ENCODE results near the gene UBR3. TPM values are rescaled to one million over a fixed set of nuclear protein-coding genes. Genes with fewer than 3 reads are reported as not detected.

Gene UBR3, protein sequence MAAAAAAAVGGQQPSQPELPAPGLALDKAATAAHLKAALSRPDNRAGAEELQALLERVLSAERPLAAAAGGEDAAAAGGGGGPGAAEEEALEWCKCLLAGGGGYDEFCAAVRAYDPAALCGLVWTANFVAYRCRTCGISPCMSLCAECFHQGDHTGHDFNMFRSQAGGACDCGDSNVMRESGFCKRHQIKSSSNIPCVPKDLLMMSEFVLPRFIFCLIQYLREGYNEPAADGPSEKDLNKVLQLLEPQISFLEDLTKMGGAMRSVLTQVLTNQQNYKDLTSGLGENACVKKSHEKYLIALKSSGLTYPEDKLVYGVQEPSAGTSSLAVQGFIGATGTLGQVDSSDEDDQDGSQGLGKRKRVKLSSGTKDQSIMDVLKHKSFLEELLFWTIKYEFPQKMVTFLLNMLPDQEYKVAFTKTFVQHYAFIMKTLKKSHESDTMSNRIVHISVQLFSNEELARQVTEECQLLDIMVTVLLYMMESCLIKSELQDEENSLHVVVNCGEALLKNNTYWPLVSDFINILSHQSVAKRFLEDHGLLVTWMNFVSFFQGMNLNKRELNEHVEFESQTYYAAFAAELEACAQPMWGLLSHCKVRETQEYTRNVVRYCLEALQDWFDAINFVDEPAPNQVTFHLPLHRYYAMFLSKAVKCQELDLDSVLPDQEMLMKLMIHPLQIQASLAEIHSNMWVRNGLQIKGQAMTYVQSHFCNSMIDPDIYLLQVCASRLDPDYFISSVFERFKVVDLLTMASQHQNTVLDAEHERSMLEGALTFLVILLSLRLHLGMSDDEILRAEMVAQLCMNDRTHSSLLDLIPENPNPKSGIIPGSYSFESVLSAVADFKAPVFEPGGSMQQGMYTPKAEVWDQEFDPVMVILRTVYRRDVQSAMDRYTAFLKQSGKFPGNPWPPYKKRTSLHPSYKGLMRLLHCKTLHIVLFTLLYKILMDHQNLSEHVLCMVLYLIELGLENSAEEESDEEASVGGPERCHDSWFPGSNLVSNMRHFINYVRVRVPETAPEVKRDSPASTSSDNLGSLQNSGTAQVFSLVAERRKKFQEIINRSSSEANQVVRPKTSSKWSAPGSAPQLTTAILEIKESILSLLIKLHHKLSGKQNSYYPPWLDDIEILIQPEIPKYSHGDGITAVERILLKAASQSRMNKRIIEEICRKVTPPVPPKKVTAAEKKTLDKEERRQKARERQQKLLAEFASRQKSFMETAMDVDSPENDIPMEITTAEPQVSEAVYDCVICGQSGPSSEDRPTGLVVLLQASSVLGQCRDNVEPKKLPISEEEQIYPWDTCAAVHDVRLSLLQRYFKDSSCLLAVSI (N-terminal part only)
- total RNA-seq (2022; extraction: Qiagen RNA extraction), result 8.0 to 9.6 TPM (median 9.1 TPM) in 5 replicates

DNA sequence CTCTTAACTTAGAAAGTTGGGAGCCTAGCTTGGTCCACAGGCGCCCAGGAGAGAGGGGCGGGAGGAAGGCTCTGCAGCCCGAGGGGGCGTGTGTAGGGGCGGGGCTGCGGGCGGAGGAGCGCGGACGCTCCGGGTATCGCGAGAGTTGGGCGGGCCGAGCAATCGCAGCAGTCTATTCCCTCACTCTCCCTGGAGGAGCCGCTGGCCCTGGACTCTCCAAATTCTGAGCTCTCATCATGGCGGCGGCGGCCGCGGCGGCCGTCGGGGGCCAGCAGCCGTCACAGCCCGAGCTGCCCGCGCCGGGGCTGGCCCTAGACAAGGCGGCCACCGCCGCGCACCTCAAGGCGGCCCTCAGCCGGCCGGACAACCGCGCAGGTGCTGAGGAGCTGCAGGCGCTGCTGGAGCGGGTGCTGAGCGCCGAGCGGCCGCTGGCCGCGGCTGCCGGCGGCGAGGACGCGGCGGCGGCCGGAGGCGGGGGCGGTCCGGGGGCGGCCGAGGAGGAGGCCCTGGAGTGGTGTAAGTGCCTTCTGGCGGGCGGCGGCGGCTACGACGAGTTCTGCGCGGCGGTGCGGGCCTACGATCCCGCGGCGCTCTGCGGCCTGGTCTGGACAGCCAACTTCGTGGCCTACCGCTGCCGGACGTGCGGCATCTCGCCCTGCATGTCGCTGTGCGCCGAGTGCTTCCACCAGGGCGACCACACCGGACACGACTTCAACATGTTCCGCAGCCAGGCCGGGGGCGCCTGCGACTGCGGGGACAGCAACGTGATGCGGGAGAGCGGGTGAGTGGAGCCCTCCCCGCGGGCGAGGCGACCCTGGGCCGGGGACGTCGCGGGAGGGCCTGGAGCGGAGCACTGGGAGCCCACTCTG is at the start of gene UBR3:
Gene UBR3, plus strand, starts transcription at position 183 of the 869 bp plus-strand sequence. Its CDS starts 54 bp downstream, at position 237.

DNA sequence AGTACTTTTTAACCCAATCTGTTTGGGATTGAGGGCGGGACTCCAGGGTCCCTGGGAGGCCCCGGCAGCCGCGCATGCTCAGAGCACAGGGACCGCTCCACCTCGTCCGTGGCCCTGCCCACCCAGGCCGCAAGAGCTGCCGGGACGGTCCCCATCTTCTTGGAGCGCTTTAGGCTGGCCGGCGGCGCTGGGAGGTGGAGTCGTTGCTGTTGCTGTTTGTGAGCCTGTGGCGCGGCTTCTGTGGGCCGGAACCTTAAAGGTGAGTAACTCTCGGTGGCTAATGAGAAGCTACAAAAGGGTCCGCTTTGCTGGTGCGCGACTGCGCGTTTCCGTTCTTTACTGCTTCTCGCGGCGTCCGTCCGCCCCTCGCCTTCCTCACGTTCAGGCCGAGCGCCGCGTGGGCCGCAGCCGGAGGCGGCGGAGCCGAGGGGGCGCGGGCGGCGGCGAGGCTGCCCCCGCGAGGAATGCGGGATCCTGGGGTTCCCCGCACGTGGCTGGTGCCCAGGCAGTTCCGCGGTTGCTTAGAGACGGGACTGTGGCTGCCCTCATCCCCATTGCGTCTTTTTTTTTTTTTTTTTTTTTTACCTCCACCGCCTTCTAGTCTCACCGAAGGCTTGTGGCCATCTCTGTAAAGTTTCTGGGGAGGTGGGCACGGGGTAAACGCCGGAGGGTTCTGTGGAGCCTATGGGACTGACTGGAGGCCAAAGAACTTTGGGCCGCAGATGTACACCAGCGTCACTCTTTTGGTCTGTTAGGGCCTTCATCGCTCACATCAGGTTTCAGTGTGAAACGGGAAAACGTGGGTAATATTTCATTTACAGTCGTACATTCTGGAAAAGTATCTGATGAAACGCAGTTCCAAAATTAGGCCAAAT is 28.3 kb upstream of the UBR3 start, which contains the start of gene SSB:
Gene SSB, plus strand, starts transcription at position 154 of the 875 bp plus-strand sequence. CDS start 2,090 bp downstream, outside the sequence.

DNA sequence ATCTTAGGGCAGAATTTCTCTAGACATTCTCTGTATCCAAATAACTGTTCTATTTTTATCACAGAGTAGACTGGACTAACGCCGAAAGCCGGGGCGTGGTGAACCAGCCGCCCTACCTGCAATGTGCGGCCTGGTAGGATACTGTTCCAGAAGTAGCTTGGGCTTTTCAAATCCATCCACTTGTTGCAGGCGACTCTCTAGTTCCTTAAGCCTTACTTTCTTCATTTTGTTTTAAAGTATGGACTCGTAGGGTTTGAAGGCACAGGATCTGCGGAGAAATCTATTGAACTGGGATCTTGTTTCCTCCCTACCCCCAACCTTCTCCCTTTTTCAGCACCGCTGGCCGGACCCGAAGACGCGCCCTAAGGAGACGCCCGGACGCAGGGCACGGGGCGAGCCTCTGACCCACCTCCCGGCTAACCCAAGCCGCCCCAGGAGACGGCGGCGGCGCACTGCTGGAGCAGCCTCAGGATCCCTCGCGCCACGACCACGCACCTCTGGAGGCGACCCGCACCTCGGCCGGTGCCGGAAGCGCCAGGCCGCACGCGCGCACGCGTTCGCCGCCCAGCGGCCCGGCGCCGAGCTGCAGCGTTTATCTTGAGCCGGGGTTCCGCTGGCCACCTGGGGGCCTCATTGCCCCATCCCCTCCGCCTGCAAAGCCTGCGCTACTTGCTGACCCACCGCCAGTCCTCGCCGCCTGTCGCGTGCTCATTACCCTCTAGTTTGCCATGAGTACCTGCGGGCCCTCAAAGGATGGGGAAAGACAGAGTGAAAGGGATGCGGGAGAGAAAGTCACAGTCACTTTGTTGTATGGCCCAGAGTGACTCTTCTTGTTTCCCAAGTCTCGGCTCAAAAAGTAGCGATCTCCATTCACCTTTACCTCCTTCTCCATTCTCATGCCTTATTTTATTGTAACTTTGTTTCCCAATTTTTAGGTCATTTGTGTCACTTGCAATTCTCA is 2.6 kb upstream of the UBR3 start, which contains the start of gene METTL5:
Gene METTL5, minus strand, starts transcription at position 533 of the 961 bp plus-strand sequence. Its CDS starts 308 bp downstream, at position 225.

Other genes with a start within 250 kb of the UBR3 start
- gene PPIG, start 243.1 kb upstream of the UBR3 start, total RNA-seq (2022; extraction: Qiagen RNA extraction), result 32.4 to 47.5 TPM (median 38.7 TPM) in 5 replicates
- 0.27 to 0.81 TPM (median 0.46 TPM) in 5 replicates for gene CFAP210, start 133.0 kb upstream of the UBR3 start, total RNA-seq (2022; extraction: Qiagen RNA extraction)
- 2.0 to 3.6 TPM (median 2.3 TPM) in 5 replicates for gene PHOSPHO2, start 133.0 kb upstream of the UBR3 start, total RNA-seq (2022; extraction: Qiagen RNA extraction)
- 6.0 to 9.3 TPM (median 7.3 TPM) in 5 replicates for gene KLHL23, start 93.6 kb upstream of the UBR3 start, total RNA-seq (2022; extraction: Qiagen RNA extraction)
- gene SSB, start 28.6 kb upstream of the UBR3 start, total RNA-seq (2022; extraction: Qiagen RNA extraction), result 129 to 179 TPM (median 137 TPM) in 5 replicates
- gene METTL5, start 2.5 kb upstream of the UBR3 start, total RNA-seq (2022; extraction: Qiagen RNA extraction), result 65.6 to 98.2 TPM (median 69.9 TPM) in 5 replicates

All from A549 treated with Mapracorat at 1 μM for 4 hours (cell line).